Urinary bladder (tissue), 4 donors: ENCODE results near the gene CERT1. TPM values are rescaled to one million over a fixed set of nuclear protein-coding genes. Genes with fewer than 3 reads are reported as not detected.
A peak's percentile ranks its signal among the peaks of the same experiment; 100 is the strongest.

Experiments used
- DNase-seq: peaks from one replicate; pipeline ENCODE4 v3.0.0-alpha.2; 2015; ENCODE audit errors: extremely low spot score
- H3K27ac ChIP-seq: one replicate; pipeline ENCODE4 v1.5.1; 2013; ENCODE audit warnings: low read depth, mild to moderate bottlenecking, moderate library complexity
- H3K36me3 ChIP-seq: one replicate; pipeline ENCODE4 v1.6.1; 2013; ENCODE audit warnings: mild to moderate bottlenecking, moderate library complexity; ENCODE audit not compliant: insufficient read depth
- H3K4me1 ChIP-seq: one replicate; pipeline ENCODE4 v1.6.1; 2013; ENCODE audit warnings: mild to moderate bottlenecking, moderate library complexity; ENCODE audit not compliant: insufficient read depth
- H3K4me3 ChIP-seq: one replicate; pipeline ENCODE4 v1.5.1; 2013; ENCODE audit warnings: low read depth, low read length
- WGBS: extraction: QIAGEN DNeasy Blood & Tissue Kit; methylation state at CpG from one replicate; pipeline ENCODE4 v1.1.7; 2013; 5-methylcytosine and 5-hydroxymethylcytosine counted together
- polyA plus RNA-seq: library from polyadenylated mRNA; stranded (reverse); fragments of 200-250 nt; gene quantifications from one replicate; pipeline ENCODE4 v1.2.3, GENCODE V29; 2013
- total RNA-seq: library from RNA; depleted of rRNA; stranded (reverse); fragments of >200 nt; gene quantifications from one replicate; pipeline ENCODE4 v1.2.3, GENCODE V29; 2014
- donor health status: healthy with polysubstance abuse.
- donor health status: healthy.

CERT1 gene
- total and polyA plus RNA-seq, 2 donors: 32.5 to 94.1 TPM

- Histone ChIP-seq H3K4me3 (no peak overlapping the region), H3K36me3 (peaks cover 1% of the 10 kb centered on the region), H3K4me1 (no peaks in the 10 kb centered on the region), H3K27ac (no peak overlapping the region)
- no peak for DNase-seq
- WGBS: 75% methylated on average over 4 of the region's 4 CpGs
Observed at GRCh38 chr5:75362474-75362975, 148.9 kb downstream of the CERT1 start.

- H3K27ac ChIP-seq: no peak overlapping the region
- peaks cover 1% of the 10 kb centered on the region for H3K36me3 ChIP-seq
- DNase-seq: no peak
- H3K4me1 ChIP-seq: no peaks in the 10 kb centered on the region
- 22% methylated on average over 4 of the region's 4 CpGs for WGBS
- no peak overlapping the region for H3K4me3 ChIP-seq
Observed at GRCh38 chr5:75361310-75361709, 150.1 kb downstream of the CERT1 start.

DNA sequence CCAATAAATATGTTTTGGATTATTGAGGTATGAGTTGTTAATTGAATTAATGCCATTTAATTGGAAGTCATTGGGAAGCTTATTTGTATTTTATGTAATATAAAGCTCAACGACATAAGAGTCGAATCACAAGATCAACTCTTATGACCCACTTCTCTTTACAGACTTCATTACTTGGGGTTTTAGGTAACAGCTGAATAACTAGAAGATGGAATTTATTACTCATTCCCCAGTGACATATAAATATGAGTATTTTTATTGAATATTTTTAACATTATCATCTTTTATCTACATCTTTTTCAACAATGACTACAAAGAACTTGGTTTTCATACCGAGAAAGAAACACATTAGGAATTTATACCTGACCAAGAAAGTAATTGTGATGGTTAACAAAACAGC is 153.3 kb downstream of the CERT1 start:
- Histone ChIP-seq H3K4me3 (no peak overlapping the region), H3K4me1 (no peaks in the 10 kb centered on the region), H3K36me3 (peaks cover 5% of the 10 kb centered on the region), H3K27ac (no peak overlapping the region)
- 85% methylated on average over 3 of the region's 3 CpGs for WGBS
- no peak for DNase-seq

- Histone ChIP-seq H3K27ac (no peak overlapping the region), H3K4me1 (no peaks in the 10 kb centered on the region), H3K36me3 (peaks cover 8% of the 10 kb centered on the region), H3K4me3 (no peak overlapping the region)
- 95% methylated on average over 7 of the region's 7 CpGs for WGBS
- DNase-seq: no peak
Observed at GRCh38 chr5:75356719-75357118, 154.7 kb downstream of the CERT1 start.

DNA sequence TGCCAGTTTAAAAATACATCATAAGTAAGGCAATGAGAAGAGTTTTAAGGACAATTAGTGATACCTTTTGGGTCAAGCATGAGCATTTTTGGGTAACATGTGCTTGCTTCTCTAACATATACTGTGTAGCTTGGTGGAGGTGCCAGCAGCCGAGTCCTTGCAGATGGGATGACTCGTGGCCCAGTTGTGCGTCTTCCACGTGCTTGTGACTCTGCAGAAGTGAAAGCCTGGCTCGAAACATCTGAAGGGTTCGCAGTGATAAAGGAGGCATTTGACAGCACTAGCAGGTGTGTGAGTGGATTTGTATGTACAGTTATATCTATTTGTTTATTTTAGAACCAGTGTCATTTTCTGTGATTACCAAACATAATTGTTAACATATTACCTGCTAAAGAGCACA is 156.2 kb downstream of the CERT1 start:
- WGBS: 92% methylated on average over 6 of the region's 6 CpGs
- no peak overlapping the region for H3K27ac ChIP-seq
- no peak overlapping the region for H3K4me3 ChIP-seq
- peaks cover 10% of the 10 kb centered on the region for H3K36me3 ChIP-seq
- DNase-seq: no peak
- no peaks in the 10 kb centered on the region for H3K4me1 ChIP-seq

GRCh38 chr5:75351139-75351926 is 160.1 kb downstream of the CERT1 start:
- Histone ChIP-seq H3K4me1 (no peaks in the 10 kb centered on the region), H3K4me3 (no peak overlapping the region), H3K36me3 (peaks cover 11% of the 10 kb centered on the region), H3K27ac (no peak overlapping the region)
- WGBS: 95% methylated on average over 7 of the region's 7 CpGs
- DNase-seq: no peak

- peaks cover 9% of the 10 kb centered on the region for H3K36me3 ChIP-seq
- 88% methylated on average over 2 of the region's 2 CpGs for WGBS
- no peaks in the 10 kb centered on the region for H3K4me1 ChIP-seq
- no peak overlapping the region for H3K4me3 ChIP-seq
- no peak for DNase-seq
- H3K27ac ChIP-seq: no peak overlapping the region
Observed at GRCh38 chr5:75349663-75350062, 161.8 kb downstream of the CERT1 start.

GRCh38 chr5:75348241-75348640 is 163.2 kb downstream of the CERT1 start:
- WGBS: 94% methylated on average over 3 of the region's 3 CpGs

GRCh38 chr5:75342836-75343235 is 168.6 kb downstream of the CERT1 start:
- 92% methylated on average over 4 of the region's 4 CpGs for WGBS
- H3K4me3 ChIP-seq: no peak overlapping the region
- H3K27ac ChIP-seq: no peak overlapping the region
- DNase-seq: no peak
- H3K4me1 ChIP-seq: no peaks in the 10 kb centered on the region
- H3K36me3 ChIP-seq: peaks cover 2% of the 10 kb centered on the region

More at GRCh38 chr5:75348241-75348640, 163.2 kb downstream of the CERT1 start:
- no peak overlapping the region for H3K27ac ChIP-seq
- H3K36me3 ChIP-seq: peaks cover 6% of the 10 kb centered on the region
- H3K4me1 ChIP-seq: no peaks in the 10 kb centered on the region
- H3K4me3 ChIP-seq: no peak overlapping the region
- DNase-seq: no peak

DNA sequence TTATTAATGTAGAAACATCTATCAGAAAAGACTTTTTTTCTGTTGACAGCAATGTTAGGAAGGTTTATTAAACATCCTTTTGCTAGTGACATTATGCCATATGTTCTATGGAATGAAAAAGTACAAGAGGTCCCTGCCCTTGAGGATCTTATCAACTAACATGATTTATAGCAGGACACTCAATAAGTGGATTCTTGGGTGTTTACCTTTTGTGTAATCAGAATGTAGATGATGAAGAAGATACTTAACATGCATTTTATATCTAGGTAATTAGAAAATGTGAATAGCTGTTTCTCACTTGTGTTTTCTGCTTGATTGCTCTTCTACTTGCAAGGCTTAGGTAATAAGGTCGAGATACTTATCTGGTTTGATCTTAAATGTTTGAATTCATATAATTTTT is 169.5 kb downstream of the CERT1 start:
- 70% methylated on average over 1 of the region's 1 CpG for WGBS
- no peak overlapping the region for H3K4me3 ChIP-seq

GRCh38 chr5:75340714-75341478 is 170.5 kb downstream of the CERT1 start:
- H3K36me3 ChIP-seq: no peaks in the 10 kb centered on the region
- H3K27ac ChIP-seq: no peak overlapping the region
- 64% methylated on average over 3 of the region's 3 CpGs for WGBS
- no peaks in the 10 kb centered on the region for H3K4me1 ChIP-seq
- no peak overlapping the region for H3K4me3 ChIP-seq
- no peak for DNase-seq

More for the DNA sequence above, 169.5 kb downstream of the CERT1 start:
- Histone ChIP-seq H3K36me3 (no peaks in the 10 kb centered on the region), H3K4me1 (no peaks in the 10 kb centered on the region), H3K27ac (no peak overlapping the region)
- DNase-seq: no peak

DNA sequence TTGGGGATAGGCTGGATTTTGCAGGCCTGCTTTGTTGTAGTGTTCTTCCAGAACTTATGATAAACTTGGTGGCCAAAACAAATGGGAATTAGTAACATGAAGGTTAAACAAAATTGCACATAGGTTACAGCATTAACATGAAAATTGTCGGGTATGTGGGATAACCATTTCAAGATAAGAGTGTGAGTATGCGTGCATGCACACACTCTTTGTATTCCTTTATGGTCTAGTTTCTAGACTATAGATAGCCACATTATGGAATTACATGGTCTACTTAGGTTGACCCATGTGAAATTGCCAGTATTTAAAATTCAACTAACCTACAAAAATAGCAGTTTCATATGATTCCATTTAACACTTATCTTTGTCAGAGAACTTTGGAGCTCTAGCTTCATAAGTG is 173.0 kb downstream of the CERT1 start:
- Histone ChIP-seq H3K4me3 (peak overlapping the region; percentile 31), H3K27ac (no peak overlapping the region), H3K4me1 (no peaks in the 10 kb centered on the region), H3K36me3 (no peaks in the 10 kb centered on the region)
- WGBS: 52% methylated on average over 2 of the region's 2 CpGs
- DNase-seq: no peak

DNA sequence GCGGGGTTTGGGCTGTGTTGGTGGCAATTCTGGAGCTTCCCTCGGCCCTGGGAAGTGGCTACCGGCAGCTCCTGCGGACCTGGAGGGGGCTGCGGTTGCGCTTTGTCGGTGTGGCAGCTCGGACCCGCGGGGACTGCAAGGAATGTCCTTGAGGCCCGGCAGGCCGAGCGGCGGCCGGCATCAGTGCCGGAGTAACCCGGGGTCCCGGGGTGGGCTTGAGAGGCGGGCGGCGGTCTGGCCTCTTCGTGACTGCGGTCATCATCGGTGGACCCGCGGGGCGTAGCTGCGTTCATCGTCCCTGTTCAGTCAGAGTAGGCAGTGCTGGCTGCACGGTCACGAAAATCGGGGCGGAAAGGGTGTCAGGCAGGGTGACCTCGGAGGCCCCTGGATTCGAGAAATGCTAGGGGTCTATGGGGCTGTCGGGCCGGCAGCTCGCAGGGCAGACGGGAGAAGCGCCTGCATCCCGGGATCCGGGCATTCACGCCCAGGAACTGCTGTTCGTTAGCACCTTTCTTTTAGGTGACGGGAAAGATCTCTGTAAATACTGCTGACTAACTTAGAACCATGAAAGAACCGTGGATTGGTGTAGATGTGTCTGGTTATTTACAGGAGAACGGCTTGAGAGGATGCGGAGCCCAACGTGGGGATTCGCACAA is 173.9 kb downstream of the CERT1 start:
- under 1% methylated on average over 50 of the region's 50 CpGs for WGBS
- Histone ChIP-seq H3K4me1 (no peaks in the 10 kb centered on the region), H3K27ac (peak overlapping the region; percentile 68), H3K4me3 (peak overlapping the region; percentile 86), H3K36me3 (no peaks in the 10 kb centered on the region)
- DNase-seq: no peak
